Glomerular visceral epithelial cell (primary cell): Measurements from ENCODE around the gene ZNHIT2.

ENCODE experiments used
- DNase-seq: peaks from one replicate; pipeline ENCODE4 v3.0.0-alpha.2; 2016; ENCODE audit errors: extremely low spot score

The ZNHIT2 gene

DNA sequence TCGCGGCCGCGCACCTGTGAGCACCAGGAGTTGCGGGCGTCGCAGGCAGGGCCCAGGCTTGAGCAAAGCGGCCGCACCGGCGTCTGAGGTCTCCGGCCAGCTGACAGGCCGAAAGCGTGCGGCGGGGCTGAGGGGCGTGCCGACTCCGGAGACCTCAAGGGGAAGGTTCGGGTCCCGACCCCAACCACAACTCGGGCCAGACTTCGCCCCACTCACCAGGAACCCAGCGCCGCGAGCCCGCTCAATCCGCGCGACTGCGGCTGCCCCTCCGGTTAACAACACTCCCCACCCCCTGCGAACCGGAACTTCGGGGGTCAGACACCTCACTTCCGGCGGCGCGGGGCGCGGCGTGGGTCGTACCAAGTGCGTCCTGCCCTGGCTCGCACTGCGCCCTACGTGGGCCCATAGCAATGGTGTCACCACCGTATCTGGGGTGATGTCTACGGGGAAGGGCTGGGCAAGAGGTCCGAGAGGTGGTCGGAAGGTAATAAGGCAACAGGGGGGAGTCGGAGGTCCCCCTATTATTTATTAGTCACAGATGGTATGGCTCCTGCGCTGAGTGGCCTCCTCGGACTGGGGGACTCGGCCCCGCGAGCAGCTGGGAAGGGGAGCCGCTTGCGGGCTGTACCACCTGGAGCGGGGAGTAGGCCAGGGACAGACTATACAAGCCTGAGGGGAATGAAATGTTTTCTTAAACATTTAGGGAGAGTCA is 16.9 kb upstream of the ZNHIT2 start, which contains the start of gene SYVN1:
SYVN1 (minus strand) TSS at position 280 of the 712 bp plus-strand sequence. CDS start 918 bp downstream, outside the sequence.
- DNase-seq: peak; percentile 80

GRCh38 chr11:65133724-65134123 is 16.2 kb upstream of the ZNHIT2 start:
- DNase-seq: no peak

DNA sequence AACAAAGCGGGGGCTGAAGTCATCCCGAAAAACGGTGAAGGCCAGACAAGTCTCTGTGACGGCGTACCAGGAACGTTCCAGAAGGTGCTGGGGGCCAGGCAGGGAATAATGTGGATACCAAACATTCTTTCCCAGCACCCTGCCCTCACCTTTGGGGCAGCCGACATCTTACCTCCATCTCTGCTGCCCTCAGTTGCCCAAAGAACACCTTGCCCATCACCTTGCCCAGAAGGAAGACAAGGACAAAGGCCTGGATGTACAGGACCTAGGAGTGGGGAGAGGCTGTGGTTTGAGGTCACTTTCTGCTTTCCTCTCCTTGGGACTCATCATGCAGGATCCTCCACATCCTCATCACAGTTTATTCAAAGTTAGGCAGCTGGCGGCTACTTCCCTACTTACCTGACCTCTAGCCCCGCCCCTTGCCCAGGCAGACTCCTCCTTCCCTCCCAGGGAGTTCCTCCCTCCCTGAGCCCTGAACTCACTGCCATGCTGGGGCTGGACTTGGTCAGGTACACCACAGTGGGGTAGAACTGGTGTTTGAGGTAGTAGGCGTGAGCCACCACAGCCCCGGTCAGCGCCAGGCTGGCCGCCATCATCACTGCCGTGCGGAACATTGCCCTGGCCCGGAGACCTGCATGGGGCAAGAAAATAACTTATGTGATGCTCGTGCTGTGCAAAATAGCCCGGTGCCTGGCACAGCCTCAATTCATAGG is 15.6 kb upstream of the ZNHIT2 start:
- DNase-seq: peak; percentile 48

- DNase-seq: no peak
Measured at GRCh38 chr11:65132238-65132987, 14.9 kb upstream of the ZNHIT2 start.

DNA sequence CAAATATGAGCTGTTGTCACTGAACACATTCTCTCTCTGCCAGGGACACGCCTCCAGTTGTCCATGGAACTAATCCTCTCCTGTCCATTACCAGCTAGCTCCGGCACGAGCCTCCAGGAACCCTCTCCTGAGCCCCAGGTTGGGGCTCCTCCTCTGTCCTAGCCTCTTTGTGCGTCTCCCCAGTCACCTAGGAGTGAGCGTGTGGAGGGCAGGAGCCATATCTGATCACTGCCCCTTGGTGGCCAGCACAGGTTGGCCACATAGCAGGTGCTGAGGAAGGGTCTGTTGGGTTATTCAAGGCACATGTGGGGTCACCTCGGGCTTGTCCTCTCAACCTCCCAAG is 14.4 kb upstream of the ZNHIT2 start:
- no peak for DNase-seq

DNA sequence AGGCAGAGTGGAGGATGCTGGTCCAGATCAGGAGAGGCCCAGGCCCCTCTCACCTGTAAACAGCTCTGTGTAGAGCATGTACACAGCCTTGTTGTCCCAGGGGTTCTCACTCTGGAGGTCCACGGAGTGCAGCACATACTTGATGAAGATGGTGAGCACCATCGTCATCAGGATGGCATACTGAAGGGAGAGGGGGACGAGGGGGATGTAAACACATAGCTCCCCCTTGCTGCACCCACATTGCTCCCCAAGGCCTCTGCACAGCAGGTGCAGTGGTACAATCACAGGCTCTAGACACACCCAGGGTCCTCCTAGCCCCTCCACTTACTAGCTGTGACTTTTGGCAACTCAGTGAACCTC is 13.9 kb upstream of the ZNHIT2 start:
- DNase-seq: no peak

DNA sequence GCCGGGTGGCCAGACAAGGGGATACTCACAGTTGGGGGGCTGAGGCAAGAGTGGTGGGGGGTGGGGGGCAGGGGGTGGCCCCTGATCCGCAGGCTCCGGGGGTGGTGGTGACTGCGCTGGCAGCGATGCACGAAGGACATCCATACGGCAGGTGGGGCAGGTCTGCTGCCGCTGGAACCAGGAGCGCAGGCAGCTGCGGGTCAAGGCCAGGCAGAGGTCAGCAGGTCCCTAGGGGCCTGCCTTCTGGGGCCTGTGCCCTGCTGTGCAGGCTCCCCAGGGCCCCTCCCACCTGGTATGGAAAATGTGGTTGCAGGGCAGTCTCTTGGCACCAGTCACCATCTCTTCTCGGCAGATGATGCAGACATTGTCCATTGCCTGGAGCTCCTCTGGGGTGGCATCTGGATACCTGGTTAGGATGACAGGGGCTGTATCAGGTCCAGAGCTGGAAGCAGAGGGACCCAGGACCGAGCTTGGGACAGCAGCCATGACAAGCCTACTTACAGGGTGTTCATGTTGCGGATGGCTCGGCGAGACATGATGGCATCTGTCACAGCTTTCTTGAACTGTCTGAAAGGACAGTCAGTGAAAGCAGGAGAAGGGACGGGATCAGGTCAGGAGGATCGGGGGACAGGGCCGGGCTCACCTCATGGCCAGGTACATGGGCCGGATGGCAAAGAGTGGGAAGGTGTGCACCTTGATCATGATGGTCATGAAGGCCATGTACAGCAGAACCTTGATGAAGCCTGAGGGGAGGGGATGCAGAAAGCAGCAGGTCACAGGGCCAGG is 13.3 kb upstream of the ZNHIT2 start:
- no peak for DNase-seq

DNA sequence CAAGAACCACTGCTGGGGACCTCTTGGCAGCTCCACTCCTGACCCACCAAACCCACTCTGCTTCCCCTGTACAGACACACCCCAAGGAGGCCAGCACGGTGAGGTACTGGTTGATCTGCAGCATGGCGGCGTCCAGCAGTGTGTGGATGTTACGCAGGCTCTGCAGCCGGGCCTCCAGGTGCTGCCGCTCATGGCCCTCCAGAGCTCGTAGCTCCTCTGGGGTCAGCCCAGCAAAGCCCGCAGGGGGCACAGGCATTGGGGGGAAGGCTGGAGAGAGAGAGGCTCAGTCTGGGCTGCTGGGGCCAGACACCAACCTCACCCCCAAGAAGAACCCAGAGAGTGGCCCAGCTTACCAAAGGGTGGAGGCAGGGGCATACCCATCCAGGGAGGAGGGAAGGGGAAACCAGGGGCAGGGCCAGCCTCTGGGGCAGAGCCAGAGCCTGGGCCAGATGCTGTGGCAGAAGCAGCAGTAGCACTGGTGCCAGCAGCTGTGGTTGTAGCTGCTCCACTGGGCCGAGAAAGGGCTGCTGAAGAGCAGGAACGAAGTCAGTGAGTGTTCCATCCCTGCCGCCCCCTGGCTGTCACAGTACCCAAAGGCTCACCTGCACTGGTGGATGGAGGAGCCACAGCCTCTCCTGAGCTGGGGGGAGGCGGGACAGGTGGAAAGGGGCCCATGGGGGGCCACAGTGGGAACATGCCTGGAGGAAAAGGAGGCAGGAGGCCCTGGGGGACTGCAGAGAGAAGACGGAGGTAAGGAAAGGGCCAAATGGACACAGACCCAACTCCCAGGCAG is 12.3 kb upstream of the ZNHIT2 start:
- no peak for DNase-seq

- DNase-seq: no peak
Measured at GRCh38 chr11:65128182-65129145, 11.0 kb upstream of the ZNHIT2 start.

DNA sequence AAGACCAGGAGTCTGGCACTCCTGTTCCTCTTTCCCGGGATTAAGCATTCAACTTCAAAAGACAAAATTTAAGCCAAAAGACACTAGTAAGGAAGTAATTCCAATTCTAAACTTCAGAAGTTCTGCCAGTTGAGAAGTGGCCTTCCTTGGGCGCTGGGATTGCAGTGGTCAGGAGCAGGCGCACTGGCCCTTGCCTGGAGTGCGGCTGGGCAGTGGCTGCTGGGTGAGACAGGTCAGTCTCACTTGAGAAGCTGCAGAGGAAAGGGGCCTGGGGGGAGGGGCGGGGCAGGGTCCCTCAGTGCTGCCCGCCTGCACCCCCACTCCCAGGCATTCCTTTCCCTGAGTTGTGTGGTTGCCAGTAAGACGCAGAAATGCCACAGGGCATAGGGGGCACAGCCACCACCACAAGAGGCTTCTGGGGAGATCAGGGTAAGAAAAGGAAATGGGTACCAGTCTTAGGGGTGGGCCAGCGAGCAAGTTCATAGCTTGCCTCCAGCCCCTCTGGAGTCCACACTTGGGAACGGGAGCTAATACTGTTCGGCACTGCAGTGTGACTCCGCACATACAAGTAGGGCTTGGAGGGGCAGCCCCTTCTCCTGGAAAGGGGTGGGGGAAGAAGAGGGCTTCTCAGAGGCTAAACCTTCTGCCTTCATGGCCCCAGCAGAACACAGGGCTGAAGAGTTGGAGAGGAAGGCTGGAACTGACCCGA is 10.1 kb upstream of the ZNHIT2 start:
- DNase-seq: no peak

DNA sequence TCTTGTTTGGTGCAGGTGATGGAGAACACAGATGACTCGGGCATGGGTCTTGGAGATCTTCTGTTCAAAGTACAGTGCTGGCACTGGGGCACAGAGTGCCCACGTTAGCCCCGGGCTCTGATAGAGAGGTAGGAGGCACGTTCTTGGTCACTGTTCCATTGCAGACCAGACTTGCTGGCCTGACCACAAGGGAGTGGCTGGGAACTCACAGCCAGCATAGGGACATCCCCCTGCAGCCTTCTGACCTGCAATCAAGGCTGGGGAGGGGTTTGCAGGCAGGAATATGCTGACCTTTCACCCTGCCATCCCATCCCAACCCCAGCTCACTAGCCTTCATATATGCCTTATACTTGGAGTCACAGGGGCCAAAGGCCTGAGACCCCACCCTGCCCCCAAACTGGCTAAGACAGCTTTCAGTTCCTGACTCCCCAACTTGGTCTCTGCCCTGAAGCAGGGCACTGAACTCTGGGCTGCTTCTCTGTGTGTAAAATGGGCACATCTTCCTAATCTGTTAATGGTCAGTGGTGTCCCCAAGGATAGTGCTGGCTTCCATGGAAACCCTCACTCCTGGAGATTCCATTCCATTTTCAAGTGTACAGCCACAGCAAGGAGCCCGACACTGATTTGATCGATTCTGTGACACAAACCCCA is 9.2 kb upstream of the ZNHIT2 start:
- no peak for DNase-seq

DNA sequence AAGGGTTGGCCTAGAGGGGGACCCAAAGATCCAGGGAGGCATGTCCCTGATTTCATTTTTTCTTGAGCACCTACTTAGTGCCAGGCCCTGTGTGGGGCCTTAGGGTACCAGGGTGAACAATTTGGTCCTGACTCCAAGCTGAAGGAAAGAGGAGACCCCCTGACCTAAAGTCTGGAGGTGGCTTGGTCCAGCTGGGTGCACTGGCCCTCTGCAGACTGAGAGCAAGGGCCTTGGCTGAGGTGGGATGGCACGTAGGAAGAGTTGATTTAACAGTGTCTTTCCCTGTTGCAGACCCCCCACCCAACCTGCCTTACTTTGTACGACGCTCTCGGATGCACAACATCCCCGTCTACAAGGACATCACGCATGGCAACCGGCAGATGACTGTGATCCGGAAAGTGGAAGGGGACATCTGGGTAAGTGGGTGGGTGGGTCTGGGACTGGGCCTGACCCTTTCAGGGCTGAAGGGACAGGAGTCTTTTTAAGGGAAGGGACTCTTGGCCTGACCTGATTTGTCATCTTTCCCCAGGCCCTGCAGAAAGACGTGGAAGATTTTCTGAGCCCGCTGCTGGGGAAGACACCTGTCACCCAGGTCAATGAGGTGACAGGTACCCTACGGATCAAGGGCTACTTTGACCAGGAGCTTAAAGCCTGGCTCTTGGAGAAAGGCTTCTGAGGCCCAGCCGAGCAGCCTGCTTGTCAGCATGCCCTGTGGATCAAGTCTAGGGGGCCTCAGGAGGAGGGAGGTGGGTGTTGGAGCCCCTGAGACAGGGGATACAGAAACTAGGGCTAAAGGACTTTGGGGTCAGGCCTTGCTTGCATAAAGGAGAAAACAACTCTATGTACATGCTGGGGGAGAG is 7.9 kb upstream of the ZNHIT2 start:
- DNase-seq: no peak

GRCh38 chr11:65124480-65125196 is 7.1 kb upstream of the ZNHIT2 start:
- no peak for DNase-seq

GRCh38 chr11:65121865-65122696 is 4.6 kb upstream of the ZNHIT2 start, which contains the start of the genes FAU and MRPL49:
FAU (minus strand) TSS chr11:65122134; CDS start chr11:65121813, 321 bp downstream.
MRPL49 (plus strand) TSS chr11:65122321; CDS start chr11:65122347, 26 bp downstream.
- peak; percentile 96 for DNase-seq

GRCh38 chr11:65121447-65121864 is 4.0 kb upstream of the ZNHIT2 start:
- no peak for DNase-seq

GRCh38 chr11:65120831-65121230 is 3.3 kb upstream of the ZNHIT2 start:
- no peak for DNase-seq
